Measurements from ENCODE around the gene ATP1A1.

ATP1A1 gene

GRCh38 chr1:116356673-116357072, 16.4 kb upstream of the ATP1A1 start:
- no peak for DNase-seq (ENCODE audit: low read depth, low spot score)
- Histone ChIP-seq H3K27ac (ENCODE audit: low read length) (no peak overlapping the region), H3K4me3 (ENCODE audit: low read length) (no peak overlapping the region), H3K27me3 (ENCODE audit: control insufficient read depth, insufficient read depth, low read length) (no peaks in the 10 kb centered on the region), H3K4me1 (ENCODE audit: control insufficient read depth, insufficient read depth, low read length) (peaks cover 2% of the 10 kb centered on the region; the same call in 1 of the 2 replicates), H3K36me3 (ENCODE audit: control insufficient read depth, insufficient read depth, low read length) (no peaks in the 10 kb centered on the region), H3K9me3 (ENCODE audit: control insufficient read depth, insufficient read depth, low read length) (no peaks in the 10 kb centered on the region)
- WGBS (ENCODE audit: insufficient coverage, insufficient read length) = 100% methylated on average over 1 of the region's 2 CpGs

- no CpG with 5 or more reads among the region's 1 CpG for WGBS (ENCODE audit: insufficient coverage, insufficient read length)
- Histone ChIP-seq H3K4me1 (ENCODE audit: control insufficient read depth, insufficient read depth, low read length) (peaks cover 2% of the 10 kb centered on the region; the same call in 1 of the 2 replicates), H3K4me3 (ENCODE audit: low read length) (no peak overlapping the region), H3K9me3 (ENCODE audit: control insufficient read depth, insufficient read depth, low read length) (no peaks in the 10 kb centered on the region), H3K36me3 (ENCODE audit: control insufficient read depth, insufficient read depth, low read length) (no peaks in the 10 kb centered on the region), H3K27me3 (ENCODE audit: control insufficient read depth, insufficient read depth, low read length) (no peaks in the 10 kb centered on the region), H3K27ac (ENCODE audit: low read length) (no peak overlapping the region)
- DNase-seq (ENCODE audit: low read depth, low spot score) = no peak
Measured at GRCh38 chr1:116357487-116357886, 15.6 kb upstream of the ATP1A1 start.

GRCh38 chr1:116359060-116359830, 13.8 kb upstream of the ATP1A1 start:
- WGBS (ENCODE audit: insufficient coverage, insufficient read length) = no CpG with 5 or more reads among the region's 2 CpGs
- H3K4me1 ChIP-seq (ENCODE audit: control insufficient read depth, insufficient read depth, low read length) = peaks cover 2% of the 10 kb centered on the region; the same call in 1 of the 2 replicates
- no peaks in the 10 kb centered on the region for H3K36me3 ChIP-seq (ENCODE audit: control insufficient read depth, insufficient read depth, low read length)
- DNase-seq (ENCODE audit: low read depth, low spot score) = no peak
- no peaks in the 10 kb centered on the region for H3K9me3 ChIP-seq (ENCODE audit: control insufficient read depth, insufficient read depth, low read length)
- H3K4me3 ChIP-seq (ENCODE audit: low read length) = no peak overlapping the region
- H3K27me3 ChIP-seq (ENCODE audit: control insufficient read depth, insufficient read depth, low read length) = no peaks in the 10 kb centered on the region
- no peak overlapping the region for H3K27ac ChIP-seq (ENCODE audit: low read length)

- peaks cover 2% of the 10 kb centered on the region; the same call in 1 of the 2 replicates for H3K4me1 ChIP-seq (ENCODE audit: control insufficient read depth, insufficient read depth, low read length)
Measured at GRCh38 chr1:116359871-116360270, 13.2 kb upstream of the ATP1A1 start.

GRCh38 chr1:116360429-116361173, 12.4 kb upstream of the ATP1A1 start:
- H3K27ac ChIP-seq (ENCODE audit: low read length) = no peak overlapping the region
- no peak for DNase-seq (ENCODE audit: low read depth, low spot score)
- whole genome bisulfite sequencing (ENCODE audit: insufficient coverage, insufficient read length) = no CpG with 5 or more reads among the region's 2 CpGs

More at GRCh38 chr1:116359871-116360270, 13.2 kb upstream of the ATP1A1 start:
- Histone ChIP-seq H3K36me3 (ENCODE audit: control insufficient read depth, insufficient read depth, low read length) (no peaks in the 10 kb centered on the region), H3K27me3 (ENCODE audit: control insufficient read depth, insufficient read depth, low read length) (no peaks in the 10 kb centered on the region), H3K9me3 (ENCODE audit: control insufficient read depth, insufficient read depth, low read length) (no peaks in the 10 kb centered on the region), H3K27ac (ENCODE audit: low read length) (no peak overlapping the region), H3K4me3 (ENCODE audit: low read length) (no peak overlapping the region)
- no peak for DNase-seq (ENCODE audit: low read depth, low spot score)
- WGBS (ENCODE audit: insufficient coverage, insufficient read length) = no CpG with 5 or more reads among the region's 1 CpG

GRCh38 chr1:116361648-116362047, 11.4 kb upstream of the ATP1A1 start:
- Histone ChIP-seq H3K4me1 (ENCODE audit: control insufficient read depth, insufficient read depth, low read length) (peaks cover 2% of the 10 kb centered on the region; the same call in 1 of the 2 replicates), H3K27ac (ENCODE audit: low read length) (no peak overlapping the region), H3K27me3 (ENCODE audit: control insufficient read depth, insufficient read depth, low read length) (no peaks in the 10 kb centered on the region), H3K4me3 (ENCODE audit: low read length) (no peak overlapping the region), H3K9me3 (ENCODE audit: control insufficient read depth, insufficient read depth, low read length) (no peaks in the 10 kb centered on the region), H3K36me3 (ENCODE audit: control insufficient read depth, insufficient read depth, low read length) (no peaks in the 10 kb centered on the region)
- no peak for DNase-seq (ENCODE audit: low read depth, low spot score)
- WGBS (ENCODE audit: insufficient coverage, insufficient read length) = no CpG with 5 or more reads among the region's 3 CpGs

More at GRCh38 chr1:116360429-116361173, 12.4 kb upstream of the ATP1A1 start:
- no peak overlapping the region for H3K4me3 ChIP-seq (ENCODE audit: low read length)
- H3K4me1 ChIP-seq (ENCODE audit: control insufficient read depth, insufficient read depth, low read length) = peaks cover 2% of the 10 kb centered on the region; the same call in 1 of the 2 replicates
- H3K36me3 ChIP-seq (ENCODE audit: control insufficient read depth, insufficient read depth, low read length) = no peaks in the 10 kb centered on the region
- no peaks in the 10 kb centered on the region for H3K9me3 ChIP-seq (ENCODE audit: control insufficient read depth, insufficient read depth, low read length)
- no peaks in the 10 kb centered on the region for H3K27me3 ChIP-seq (ENCODE audit: control insufficient read depth, insufficient read depth, low read length)

GRCh38 chr1:116362050-116362449, 11.0 kb upstream of the ATP1A1 start:
- Histone ChIP-seq H3K9me3 (ENCODE audit: control insufficient read depth, insufficient read depth, low read length) (no peaks in the 10 kb centered on the region), H3K27me3 (ENCODE audit: control insufficient read depth, insufficient read depth, low read length) (no peaks in the 10 kb centered on the region), H3K36me3 (ENCODE audit: control insufficient read depth, insufficient read depth, low read length) (no peaks in the 10 kb centered on the region), H3K4me1 (ENCODE audit: control insufficient read depth, insufficient read depth, low read length) (peaks cover 2% of the 10 kb centered on the region; the same call in 1 of the 2 replicates), H3K27ac (ENCODE audit: low read length) (no peak overlapping the region), H3K4me3 (ENCODE audit: low read length) (no peak overlapping the region)
- DNase-seq (ENCODE audit: low read depth, low spot score) = no peak
- no CpG with 5 or more reads among the region's 4 CpGs for WGBS (ENCODE audit: insufficient coverage, insufficient read length)

GRCh38 chr1:116365353-116365780, 7.7 kb upstream of the ATP1A1 start:
- Histone ChIP-seq H3K36me3 (ENCODE audit: control insufficient read depth, insufficient read depth, low read length) (no peaks in the 10 kb centered on the region), H3K27ac (ENCODE audit: low read length) (no peak overlapping the region), H3K27me3 (ENCODE audit: control insufficient read depth, insufficient read depth, low read length) (no peaks in the 10 kb centered on the region), H3K4me1 (ENCODE audit: control insufficient read depth, insufficient read depth, low read length) (no peaks in the 10 kb centered on the region), H3K4me3 (ENCODE audit: low read length) (no peak overlapping the region), H3K9me3 (ENCODE audit: control insufficient read depth, insufficient read depth, low read length) (no peaks in the 10 kb centered on the region)
- no CpG with 5 or more reads among the region's 5 CpGs for WGBS (ENCODE audit: insufficient coverage, insufficient read length)
- no peak for DNase-seq (ENCODE audit: low read depth, low spot score)

- Histone ChIP-seq H3K27ac (ENCODE audit: low read length) (no peak overlapping the region), H3K4me3 (ENCODE audit: low read length) (no peak overlapping the region), H3K36me3 (ENCODE audit: control insufficient read depth, insufficient read depth, low read length) (no peaks in the 10 kb centered on the region), H3K4me1 (ENCODE audit: control insufficient read depth, insufficient read depth, low read length) (no peaks in the 10 kb centered on the region), H3K9me3 (ENCODE audit: control insufficient read depth, insufficient read depth, low read length) (no peaks in the 10 kb centered on the region), H3K27me3 (ENCODE audit: control insufficient read depth, insufficient read depth, low read length) (no peaks in the 10 kb centered on the region)
- DNase-seq (ENCODE audit: low read depth, low spot score) = no peak
- WGBS (ENCODE audit: insufficient coverage, insufficient read length) = no CpG with 5 or more reads among the region's 5 CpGs
Measured at GRCh38 chr1:116365857-116366256, 7.2 kb upstream of the ATP1A1 start.

GRCh38 chr1:116367256-116367945, 5.6 kb upstream of the ATP1A1 start:
- Histone ChIP-seq H3K9me3 (ENCODE audit: control insufficient read depth, insufficient read depth, low read length) (no peaks in the 10 kb centered on the region), H3K4me1 (ENCODE audit: control insufficient read depth, insufficient read depth, low read length) (peaks cover 2% of the 10 kb centered on the region; the same call in 1 of the 2 replicates), H3K27ac (ENCODE audit: low read length) (no peak overlapping the region), H3K27me3 (ENCODE audit: control insufficient read depth, insufficient read depth, low read length) (no peaks in the 10 kb centered on the region), H3K36me3 (ENCODE audit: control insufficient read depth, insufficient read depth, low read length) (no peaks in the 10 kb centered on the region), H3K4me3 (ENCODE audit: low read length) (no peak overlapping the region)
- no CpG with 5 or more reads among the region's 3 CpGs for WGBS (ENCODE audit: insufficient coverage, insufficient read length)
- no peak for DNase-seq (ENCODE audit: low read depth, low spot score)
